IPS-NIHi7 (cell line): ENCODE data around the gene FOXN1.

Experiments used
- DNase-seq: peaks from one replicate; pipeline ENCODE4 v3.0.0; 2012; ENCODE audit warnings: mixed read lengths; ENCODE audit errors: extremely low spot score

The FOXN1 gene

DNA sequence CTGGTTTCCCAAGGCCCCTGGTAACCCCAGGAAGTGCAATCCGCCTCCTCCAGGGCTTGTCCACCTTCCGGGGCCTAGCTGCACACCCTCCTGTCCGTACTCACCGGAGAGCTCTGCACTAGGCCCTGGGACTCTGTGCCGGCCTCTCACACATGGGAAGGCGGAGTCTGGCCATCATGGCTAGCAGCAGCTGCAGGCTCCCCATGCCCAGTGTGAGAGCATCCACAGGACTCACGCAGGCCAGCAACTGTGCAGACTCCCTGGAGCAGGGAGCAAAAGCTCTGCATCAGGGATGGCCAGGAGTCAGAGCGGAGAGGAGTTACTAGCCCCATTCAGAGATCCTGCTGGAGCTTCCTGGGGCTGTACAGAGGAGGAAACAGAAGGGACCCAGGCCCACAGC lies 20.2 kb downstream of the FOXN1 start:
- no peak for DNase-seq

DNA sequence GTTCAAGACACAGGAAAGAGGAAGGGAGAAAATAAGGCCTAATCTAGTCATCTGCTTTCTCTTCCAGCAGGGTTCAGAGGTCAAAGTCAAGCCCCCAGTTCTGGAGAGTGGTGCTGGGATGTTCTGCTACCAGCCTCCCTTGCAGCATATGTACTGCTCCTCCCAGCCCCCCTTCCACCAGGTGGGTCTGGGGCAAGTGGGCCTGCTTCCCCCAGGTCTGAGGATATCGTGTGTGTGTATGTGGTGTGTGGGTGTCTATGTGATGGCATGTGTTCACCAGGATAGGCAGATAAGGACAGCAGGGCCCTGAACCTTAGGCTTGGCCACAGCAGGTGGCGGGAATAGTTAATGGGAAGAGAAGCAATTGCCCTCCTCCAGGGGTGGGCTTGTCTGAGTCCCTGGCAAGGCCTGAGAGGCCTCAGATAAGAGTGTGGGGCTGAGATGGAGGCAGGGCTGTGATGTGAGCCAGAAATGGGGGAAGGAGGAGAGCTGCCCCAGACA lies 21.1 kb downstream of the FOXN1 start:
- DNase-seq: no peak

DNA sequence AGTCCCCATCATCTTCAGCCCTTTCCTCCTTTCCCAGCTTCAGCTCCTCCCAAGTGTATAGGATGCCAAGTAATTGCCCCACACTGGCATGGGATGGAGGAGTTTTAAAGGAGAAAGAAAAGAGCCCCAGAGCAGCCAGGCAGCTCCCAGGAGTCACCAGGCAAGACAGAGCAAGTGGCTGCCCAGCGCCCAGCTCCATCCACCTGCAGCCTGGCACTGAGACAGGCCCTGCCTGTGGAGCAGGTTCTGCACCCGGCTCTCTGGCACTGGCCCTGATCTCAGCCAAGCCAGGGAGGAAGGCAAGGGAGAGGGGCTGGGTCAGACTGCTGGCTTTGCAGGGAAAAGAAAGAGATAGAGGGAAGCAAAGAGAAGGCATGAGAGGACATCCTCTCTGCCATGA lies 21.7 kb downstream of the FOXN1 start:
- DNase-seq: no peak

DNA sequence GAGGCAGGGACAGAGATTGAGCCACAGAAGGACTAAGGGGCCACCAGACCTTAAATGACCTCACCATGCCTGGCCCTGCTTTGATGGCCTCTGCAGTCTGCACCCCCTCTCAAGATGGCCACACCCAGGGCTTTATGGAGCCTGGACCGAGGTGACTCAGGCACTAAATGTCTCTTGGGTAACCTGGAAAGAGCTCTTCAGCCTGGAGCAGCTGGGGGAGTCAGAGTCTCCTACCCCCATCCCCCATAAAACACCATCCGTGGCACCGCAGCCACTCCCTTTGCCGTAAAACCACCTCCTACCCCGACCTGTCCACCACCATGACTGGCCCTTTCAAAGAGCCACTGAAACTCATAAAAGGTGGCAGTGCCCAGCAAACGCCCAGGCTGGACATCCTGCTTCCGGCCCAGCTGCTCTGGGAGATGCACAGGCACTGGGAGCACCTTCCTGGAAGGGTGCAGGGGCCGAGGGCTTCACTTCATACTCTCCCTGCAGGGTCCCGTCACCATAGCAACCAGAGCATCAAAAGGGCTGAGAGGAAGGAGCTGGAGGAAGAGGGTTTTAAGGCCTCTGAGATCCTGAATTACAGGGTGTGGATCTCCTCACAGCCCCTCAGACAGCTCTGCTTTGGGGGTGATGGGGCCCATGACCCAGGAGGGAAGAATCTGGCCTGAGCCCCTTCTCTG lies 22.3 kb downstream of the FOXN1 start:
- no peak for DNase-seq

DNA sequence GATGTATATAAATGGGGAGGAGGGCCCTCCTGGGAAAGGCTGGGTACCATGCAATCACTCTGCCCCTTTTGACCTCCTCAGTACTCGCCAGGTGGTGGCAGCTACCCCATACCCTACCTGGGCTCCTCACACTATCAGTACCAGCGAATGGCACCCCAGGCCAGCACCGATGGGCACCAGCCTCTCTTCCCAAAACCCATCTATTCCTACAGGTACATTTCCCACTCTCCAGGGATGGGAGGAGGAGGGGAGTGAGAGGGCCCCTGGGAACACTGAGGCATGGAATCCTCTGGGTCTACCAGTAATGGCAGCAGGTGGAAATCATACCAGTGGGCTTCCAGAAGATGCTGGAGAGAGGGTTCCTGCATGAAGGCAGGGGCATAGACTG lies 22.9 kb downstream of the FOXN1 start:
- no peak for DNase-seq

DNA sequence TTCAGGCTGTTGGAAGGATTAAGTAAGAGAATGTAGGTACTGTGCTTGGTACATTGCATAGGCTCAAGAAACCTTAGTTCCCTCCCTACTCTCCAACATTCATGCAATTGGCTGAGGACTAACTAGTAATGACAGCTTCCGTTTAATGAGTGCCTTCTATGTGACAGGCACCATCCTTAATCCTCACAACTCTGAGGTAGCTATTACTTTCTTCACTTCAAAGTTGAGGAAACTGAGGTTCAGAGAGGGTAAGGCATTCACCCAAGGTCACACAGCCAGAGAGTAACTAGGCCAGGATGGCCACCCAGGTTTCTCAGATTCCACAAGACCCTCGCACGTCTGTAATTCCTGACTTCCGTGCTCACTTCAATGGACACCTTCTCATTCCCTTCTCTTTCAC lies 24.1 kb downstream of the FOXN1 start:
- no peak for DNase-seq

DNA sequence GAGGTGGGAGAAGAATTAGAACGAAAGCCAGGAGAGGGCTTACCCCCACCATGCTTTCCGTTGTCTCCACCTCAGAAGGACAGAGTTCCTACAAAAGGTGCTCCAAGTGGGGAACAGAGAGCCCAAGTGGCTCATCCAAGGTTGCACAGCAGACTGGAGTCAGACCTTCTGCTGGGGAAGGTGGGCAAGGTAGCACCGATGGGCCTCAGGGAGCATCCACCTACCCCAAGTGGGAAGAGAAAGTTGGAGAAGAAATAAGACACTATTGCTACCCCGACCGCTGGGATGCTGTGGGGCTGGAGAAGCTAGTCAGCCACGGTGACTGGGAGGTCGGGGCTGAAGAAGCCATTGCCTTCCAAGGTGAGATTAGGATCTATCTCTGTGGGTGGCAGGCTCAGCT lies 24.8 kb downstream of the FOXN1 start:
- DNase-seq: no peak

DNA sequence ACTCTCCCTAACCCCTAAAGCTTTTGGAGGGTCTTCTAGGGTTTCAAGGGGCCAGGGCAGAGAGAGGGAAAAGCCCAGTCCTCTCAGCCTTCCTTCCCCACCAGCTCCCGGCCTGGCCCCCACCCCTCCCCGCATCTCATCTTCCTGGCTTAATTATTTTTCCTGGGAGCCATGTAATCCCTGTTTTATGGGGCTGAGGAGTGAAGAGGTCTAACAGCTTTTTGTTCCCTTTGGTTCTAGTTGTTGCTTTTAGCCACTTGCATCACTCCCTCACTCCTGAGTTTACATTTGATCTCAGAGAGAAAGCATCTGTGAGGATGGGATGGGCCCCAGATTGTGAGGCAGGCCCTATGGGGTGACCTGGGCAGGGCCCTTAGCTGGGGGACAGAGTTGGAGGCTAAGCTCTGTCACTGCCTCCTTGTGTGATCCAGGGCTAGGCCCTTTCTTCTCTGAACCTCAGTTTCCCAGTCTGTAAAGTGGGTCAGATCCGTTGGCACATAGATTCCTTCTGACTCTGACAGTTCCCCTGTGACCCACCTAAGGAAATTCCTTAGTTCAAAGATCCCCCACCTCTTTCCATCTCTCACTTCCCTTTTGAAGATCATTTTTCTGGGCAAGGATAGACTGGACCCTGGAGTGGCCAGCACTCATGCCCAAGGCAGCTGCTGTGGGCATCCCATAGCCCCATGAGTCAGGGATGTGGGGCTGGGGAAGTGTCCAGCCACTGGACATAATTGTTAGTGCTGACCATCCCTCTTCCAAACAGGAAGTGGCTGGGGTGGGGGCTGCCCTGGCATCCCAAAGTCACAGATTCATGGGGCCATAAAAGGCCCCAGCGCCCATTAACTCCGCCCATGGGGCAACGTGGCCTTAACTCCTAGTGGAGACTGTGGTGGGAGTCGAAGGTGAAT lies 26.2 kb downstream of the FOXN1 start:
- no peak for DNase-seq

DNA sequence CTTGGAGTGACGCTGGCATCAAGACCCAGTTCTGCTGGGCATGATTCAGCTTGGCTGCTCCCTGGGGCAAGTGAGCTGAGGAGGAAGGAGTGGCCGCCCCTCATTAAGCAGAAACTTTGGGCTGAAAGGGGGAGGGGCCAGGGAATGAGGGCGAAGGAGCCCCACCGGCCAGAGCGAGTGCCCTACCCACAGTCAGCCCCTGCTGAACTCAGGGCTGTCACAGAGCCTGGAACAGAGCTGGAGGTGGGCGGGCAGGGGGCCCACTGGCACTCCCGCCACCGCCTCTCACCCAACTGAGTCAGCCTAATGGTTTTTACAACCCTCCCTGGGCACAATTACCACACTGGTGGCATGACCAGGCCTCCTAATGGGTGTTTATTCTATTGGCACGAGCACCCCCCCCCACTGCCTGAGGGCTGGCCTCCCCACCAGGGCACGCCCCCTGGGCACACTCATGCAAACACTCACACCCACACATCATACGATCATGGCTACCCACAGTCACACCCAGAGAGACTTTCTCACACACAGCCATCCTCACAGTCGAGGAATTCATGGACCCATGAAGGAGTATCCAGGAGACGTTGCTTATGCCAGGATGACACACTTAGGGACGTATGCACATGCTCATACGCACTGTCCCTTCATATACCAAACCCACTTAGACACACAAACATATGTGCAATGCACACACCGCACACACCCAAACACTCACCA lies 27.1 kb downstream of the FOXN1 start:
- no peak for DNase-seq

DNA sequence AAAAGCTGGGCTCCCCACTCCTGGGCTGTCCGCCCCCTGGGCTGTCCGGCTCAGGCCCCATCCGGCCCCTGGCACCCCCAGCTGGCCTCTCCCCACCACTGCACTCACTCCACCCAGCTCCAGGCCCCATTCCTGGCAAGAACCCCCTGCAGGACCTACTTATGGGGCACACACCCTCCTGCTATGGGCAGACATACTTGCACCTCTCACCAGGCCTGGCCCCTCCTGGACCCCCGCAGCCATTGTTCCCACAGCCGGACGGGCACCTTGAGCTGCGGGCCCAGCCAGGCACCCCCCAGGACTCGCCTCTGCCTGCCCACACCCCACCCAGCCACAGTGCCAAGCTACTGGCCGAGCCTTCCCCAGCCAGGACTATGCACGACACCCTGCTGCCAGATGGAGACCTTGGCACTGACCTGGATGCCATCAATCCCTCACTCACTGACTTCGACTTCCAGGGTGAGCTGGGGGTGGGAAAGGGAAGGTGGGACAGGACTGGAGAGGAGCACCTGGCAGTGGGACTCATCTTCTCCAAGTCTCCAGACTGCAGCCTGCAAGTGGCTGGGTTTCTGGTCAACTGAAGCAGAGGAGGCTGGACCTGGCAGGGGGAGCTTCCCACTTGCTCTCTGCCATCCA lies 28.7 kb downstream of the FOXN1 start:
- DNase-seq: no peak

DNA sequence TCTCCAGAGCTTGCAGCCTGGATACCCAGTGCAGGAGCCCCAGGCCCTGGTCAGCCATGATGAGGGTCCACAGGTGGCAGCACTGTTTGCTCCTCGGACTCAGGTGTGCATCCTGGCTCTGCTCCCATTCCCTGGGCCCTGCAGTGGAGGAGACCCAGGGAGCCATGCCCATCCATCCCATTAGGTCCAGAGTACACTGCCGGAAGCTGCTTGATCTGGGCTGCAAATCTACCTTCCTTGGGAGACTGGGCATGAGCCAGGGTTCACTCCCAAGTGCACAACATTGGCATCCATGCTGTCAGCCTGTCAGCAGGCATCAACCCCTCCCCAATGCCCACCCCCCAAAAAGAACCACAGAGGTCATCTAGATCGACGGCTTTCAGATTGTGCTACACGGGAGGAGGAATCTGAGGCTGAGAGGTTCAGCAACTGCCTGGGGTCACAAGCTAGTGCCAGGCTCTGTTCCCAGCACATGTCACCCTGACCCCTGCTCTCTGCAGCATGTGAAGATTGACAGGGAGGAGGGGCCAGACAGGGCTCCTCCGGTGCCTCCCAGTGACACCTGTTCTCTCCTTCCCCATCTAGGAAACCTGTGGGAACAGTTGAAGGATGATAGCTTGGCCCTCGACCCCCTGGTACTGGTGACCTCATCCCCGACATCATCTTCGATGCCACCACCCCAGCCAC lies 30.5 kb downstream of the FOXN1 start:
- DNase-seq: no peak

DNA sequence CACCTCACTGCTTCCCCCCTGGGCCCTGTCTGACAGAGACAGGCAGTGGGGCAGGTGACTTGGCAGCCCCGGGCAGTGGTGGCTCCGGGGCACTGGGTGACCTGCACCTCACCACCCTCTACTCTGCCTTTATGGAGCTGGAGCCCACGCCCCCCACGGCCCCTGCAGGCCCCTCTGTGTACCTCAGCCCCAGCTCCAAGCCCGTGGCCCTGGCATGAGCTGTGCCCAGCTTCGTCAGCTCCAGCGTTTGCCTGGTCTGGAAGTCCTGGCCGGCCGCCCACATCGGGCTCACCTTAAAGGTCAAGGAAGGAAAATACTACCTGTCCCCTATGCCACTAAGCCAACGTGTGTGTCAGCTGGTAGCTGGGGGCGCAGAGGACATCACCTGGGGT lies 31.1 kb downstream of the FOXN1 start:
- DNase-seq: no peak

DNA sequence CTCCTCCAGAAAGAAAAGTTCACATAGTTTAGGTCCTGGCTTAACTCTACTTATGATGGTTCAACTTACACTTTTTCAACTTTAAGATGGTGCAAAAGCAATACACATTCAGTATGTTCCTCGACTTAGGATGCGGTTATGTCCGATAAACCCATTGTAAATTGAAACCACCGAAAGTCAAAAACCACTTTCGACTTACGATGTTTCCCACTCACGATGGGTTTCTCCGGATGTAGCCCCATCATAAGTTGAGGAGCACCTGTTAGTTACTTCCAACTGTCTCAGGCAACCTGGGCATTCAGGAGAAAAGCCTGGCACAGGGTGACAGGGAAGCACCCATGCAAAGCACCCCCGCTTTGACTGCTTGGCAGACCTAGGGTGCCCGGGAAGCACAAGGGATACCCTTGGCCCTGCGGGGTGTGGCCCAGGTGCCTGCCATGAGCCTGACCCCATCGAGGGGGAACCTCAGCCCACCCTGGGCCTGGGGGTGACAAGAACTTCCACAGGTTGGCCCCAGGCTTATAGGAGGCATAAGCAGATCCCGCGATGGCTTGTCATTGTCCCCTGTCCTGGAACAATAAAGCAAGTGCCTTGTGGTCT lies 32.2 kb downstream of the FOXN1 start:
- no peak for DNase-seq

DNA sequence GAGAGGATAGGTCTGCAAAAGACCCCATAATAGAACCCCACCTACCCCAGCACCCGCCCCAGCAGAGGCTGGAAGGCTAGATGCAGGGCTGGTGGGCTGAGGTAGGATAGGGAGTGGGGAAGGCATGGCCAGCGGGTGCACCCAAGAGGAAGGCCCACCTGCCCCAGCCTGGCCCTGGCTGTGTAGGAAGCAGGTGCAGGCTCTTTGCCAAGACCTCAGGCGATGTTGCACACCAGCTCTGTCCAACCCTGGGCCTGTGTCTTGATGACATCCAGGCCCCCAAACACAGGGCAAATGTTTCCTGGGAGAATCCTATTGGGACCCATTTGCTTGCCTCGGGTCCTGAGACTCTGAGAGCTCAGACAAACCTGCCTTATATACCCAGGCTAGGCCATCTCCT lies 34.1 kb downstream of the FOXN1 start:
- DNase-seq: no peak

DNA sequence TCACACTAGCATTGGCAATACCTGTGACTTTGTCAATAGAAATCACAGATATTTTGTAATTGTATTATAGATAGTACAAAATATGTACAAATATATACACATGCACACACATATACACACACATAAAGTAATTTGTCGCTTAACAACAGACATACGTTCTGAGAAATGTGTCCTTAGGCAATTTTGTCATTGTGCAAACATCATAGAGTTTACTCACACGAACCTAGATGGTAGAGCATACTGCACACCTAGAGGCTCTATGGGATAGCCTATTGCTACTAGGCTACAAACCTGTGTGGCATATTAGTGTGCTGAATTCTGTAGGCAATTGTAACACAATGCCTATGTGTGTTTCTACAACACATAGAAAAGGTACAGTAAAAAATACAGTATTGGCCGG lies 35.3 kb downstream of the FOXN1 start:
- no peak for DNase-seq

DNA sequence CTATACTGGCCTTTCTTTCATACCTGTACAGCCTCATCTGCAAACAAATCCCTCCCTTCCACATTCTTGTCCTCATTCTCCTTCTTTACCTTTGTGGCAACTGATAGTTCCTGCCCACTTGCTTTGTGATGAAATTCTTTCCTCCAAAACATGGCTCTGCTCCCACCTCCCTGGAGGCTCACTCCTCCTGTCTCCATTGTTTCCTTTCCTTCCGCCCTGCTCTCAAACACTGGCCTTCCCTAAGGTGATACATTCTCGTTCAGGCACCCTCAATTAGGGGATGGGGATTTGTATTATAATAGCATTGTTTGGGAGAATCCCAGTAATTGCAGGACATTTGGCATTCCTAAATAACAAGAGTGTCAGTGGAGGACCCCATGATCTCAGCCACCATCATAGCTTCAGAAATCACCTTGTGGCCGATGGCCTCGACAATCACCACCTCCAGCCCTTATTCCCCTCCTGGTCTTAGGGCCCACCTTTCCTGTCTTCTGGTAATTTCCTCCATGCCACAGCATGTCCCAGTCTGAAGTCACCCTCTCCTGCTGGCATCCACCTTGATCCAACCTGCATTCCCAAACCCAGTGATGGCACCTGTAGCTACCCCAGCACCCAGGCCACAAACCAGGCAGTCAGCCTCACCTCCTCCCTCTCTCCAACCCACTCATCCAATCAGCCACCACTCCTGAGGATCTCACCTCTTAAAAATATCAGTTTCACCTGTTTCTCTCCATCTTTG lies 38.4 kb downstream of the FOXN1 start:
- no peak for DNase-seq

DNA sequence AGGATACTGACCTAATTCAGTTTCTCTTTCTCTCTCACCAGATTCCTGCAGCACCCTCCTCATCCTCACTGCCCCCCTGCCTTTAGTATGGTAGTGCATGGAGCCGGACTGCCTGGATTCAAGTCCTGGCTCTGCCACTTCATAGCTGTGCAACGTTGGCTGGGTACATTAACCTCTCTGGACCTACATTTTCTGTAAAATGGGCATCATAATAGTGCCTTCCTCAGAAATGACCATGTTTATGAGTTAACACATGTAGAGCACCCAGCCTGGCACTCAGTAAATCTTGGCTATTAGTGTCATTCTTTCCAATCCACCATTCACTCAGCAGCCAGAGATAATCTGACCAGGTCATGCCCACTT lies 39.0 kb downstream of the FOXN1 start:
- no peak for DNase-seq

DNA sequence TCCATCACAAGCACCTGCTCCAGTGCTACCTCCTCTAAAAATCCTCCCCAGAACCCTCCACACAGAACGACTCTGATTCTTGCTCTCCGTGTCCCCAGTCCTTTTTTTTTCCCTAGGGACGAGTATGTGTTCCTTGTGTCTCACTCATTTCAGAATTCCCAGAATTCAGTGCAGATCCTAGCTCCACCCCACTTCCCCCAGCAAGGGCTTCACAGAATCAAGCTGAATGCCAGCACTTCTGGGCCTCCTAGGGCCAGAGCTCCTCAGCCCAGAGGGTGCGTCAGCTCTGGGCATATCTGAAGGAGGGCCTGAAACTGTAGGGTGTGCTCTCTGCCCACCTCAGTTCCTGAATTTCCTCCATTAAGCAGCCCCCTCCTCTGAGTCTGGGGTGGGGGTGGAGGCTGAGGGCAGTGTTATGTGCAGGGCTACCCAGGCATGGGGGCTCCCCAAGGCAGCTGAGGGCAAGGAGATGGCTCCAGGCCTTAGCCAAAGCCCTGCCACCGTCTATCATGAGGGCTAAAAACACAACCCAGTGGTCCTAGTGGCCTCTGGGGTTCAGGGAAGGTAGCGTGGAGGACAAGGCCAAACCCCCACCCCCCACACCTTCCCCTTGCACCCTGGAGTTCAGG lies 39.8 kb downstream of the FOXN1 start:
- DNase-seq: no peak

DNA sequence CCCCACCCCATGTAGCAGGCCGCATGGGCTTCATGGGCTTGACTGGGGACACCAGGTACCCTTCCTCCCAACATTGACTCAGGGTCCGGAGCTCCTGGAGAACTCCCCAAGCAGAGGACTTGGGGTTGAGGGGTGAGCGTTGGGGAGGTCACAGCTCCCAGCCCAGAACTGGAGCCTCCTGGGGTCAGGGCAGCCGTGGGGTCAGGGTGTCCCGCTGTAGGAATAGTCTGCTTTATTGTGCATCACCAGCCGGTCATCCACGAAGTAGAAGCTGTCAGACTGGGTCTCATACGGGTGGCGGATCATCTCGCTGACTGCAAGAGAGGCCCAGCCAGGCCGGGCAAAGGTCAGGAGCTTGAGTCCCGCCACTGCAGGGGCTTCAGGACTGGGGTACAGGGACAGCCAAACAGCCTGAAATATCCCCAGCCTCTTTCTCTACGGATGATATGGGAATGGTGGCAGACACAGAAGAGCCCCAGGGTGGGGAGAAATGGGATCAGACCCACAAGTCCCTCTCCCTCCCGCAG lies 41.0 kb downstream of the FOXN1 start:
- DNase-seq: no peak
